Testis (tissue), 3 donors: ENCODE results near the gene RBPJ. TPM values are rescaled to one million over a fixed set of nuclear protein-coding genes. Genes with fewer than 3 reads are reported as not detected.

Experiments used
- DNase-seq: peaks from one replicate; pipeline ENCODE4 v3.0.0-alpha.2; 2019
- H3K27ac ChIP-seq, 2 donors: fragments of 200-600 bp; sonication (generic); one replicate each; pipeline ENCODE4 v1.5.1; 2019
- H3K27me3 ChIP-seq: fragments of 200-600 bp; sonication (generic); one replicate; pipeline ENCODE4 v1.5.1; 2019
- H3K36me3 ChIP-seq: fragments of 200-600 bp; sonication (generic); one replicate; pipeline ENCODE4 v1.5.1; 2017; ENCODE audit warnings: low read depth; ENCODE audit errors: missing control alignments
- H3K4me1 ChIP-seq: fragments of 200-600 bp; sonication (generic); one replicate; pipeline ENCODE4 v1.5.1; 2019
- H3K4me3 ChIP-seq, 2 donors: fragments of 200-600 bp; sonication (generic); one replicate each; pipeline ENCODE4 v1.5.1; 2017 to 2019
- H3K9me3 ChIP-seq: fragments of 200-600 bp; sonication (generic); one replicate; pipeline ENCODE4 v1.5.1; 2017
- CTCF ChIP-seq, 3 experiments: fragments of 450-650 bp in 2 of 3; fragments of 200-600 bp in 1 of 3; sonication (generic) in 1 of 3; IDR thresholded peaks; one replicate each; pipeline ENCODE4 v1.5.1; 2016 to 2019; ENCODE audit warnings: antibody characterized with exemption in 3 of 3, mild to moderate bottlenecking in 2 of 3, moderate library complexity in 1 of 3
- POLR2A ChIP-seq: fragments of 450-650 bp; IDR thresholded peaks from one replicate; pipeline ENCODE4 v1.6.1; 2017; ENCODE audit warnings: antibody characterized with exemption, mild to moderate bottlenecking, moderate library complexity
- WGBS, 2 donors: methylation state at CpG; one replicate each; pipeline ENCODE4 v1.1.5; 2018; 5-methylcytosine and 5-hydroxymethylcytosine counted together
- intact Hi-C: fragments of 100-400 bp; cut with DNase I; formaldehyde crosslinking; loops from one replicate; pipeline ENCODE4 v1.15.1; 2023; ENCODE audit warnings: low total_unique reads
- polyA plus RNA-seq: library from polyadenylated mRNA; stranded (reverse); fragments of 350-450 nt; fragmentation: Illumina TruSeq; extraction: RNeasy Lipid Tissue Mini Kit (QIAGEN cat#74804); gene quantifications from one replicate; pipeline ENCODE4 v1.2.3, GENCODE V29; 2014; ENCODE audit warnings: low read depth, low replicate concordance; ENCODE audit not compliant: insufficient read depth
- total RNA-seq, 2 donors: library from RNA; depleted of rRNA; stranded (reverse); fragments of >200 nt; gene quantifications; one replicate each; pipeline ENCODE4 v1.2.3, GENCODE V29; 2016

RBPJ gene
- total and polyA plus RNA-seq, 3 donors from 2014 or later = 57.7 to 75.8 (median 71.6) TPM

GRCh38 chr4:26457412-26457811 lies 136.6 kb downstream of the RBPJ start:
- intact Hi-C loops = no loop called here
- no peak for DNase-seq
- Histone ChIP-seq H3K27ac (no peak overlapping the region), H3K9me3 (no peaks in the 10 kb centered on the region), H3K4me3 (no peak overlapping the region), H3K27me3 (no peaks in the 10 kb centered on the region), H3K4me1 (no peaks in the 10 kb centered on the region), H3K36me3 (no peaks in the 10 kb centered on the region)
- 86 to 92% methylated on average over 6 of the region's 6 CpGs for WGBS, 2 donors
- TF ChIP-seq CTCF (IDR thresholded peaks at IDR 0.05) = no peak
- TF ChIP-seq POLR2A = no peak

GRCh38 chr4:26458157-26458561 lies 137.3 kb downstream of the RBPJ start:
- no peaks in the 10 kb centered on the region for H3K4me1 ChIP-seq
- H3K9me3 ChIP-seq = no peaks in the 10 kb centered on the region
- no peaks in the 10 kb centered on the region for H3K27me3 ChIP-seq
- no peak for TF ChIP-seq POLR2A
- TF ChIP-seq CTCF (IDR thresholded peaks at IDR 0.05) = no peak
- WGBS, 2 donors = 80 to 85% methylated on average over 7 of the region's 7 CpGs
- intact Hi-C loops = no loop called here
- no peak overlapping the region for H3K27ac ChIP-seq
- H3K36me3 ChIP-seq = no peaks in the 10 kb centered on the region
- no peak for DNase-seq
- H3K4me3 ChIP-seq = no peak overlapping the region

GRCh38 chr4:26459054-26459755 lies 138.4 kb downstream of the RBPJ start:
- Histone ChIP-seq H3K36me3 (no peaks in the 10 kb centered on the region), H3K4me3 (no peak overlapping the region), H3K27me3 (no peaks in the 10 kb centered on the region), H3K27ac (no peak overlapping the region), H3K4me1 (no peaks in the 10 kb centered on the region), H3K9me3 (no peaks in the 10 kb centered on the region)
- intact Hi-C loops = no loop called here
- DNase-seq = no peak
- WGBS, 2 donors = 49 to 57% methylated on average over 19 of the region's 19 CpGs
- TF ChIP-seq CTCF (IDR thresholded peaks at IDR 0.05) (peak in 2 of 3 experiments; percentile 27 to 48), POLR2A (no peak)

GRCh38 chr4:26459756-26460530 lies 139.1 kb downstream of the RBPJ start:
- no peak for TF ChIP-seq POLR2A
- TF ChIP-seq CTCF (IDR thresholded peaks at IDR 0.05) = no peak
- no peak overlapping the region for H3K27ac ChIP-seq
- no peaks in the 10 kb centered on the region for H3K9me3 ChIP-seq
- H3K27me3 ChIP-seq = no peaks in the 10 kb centered on the region
- no peak for DNase-seq
- 89 to 95% methylated on average over 8 to 13 of the region's 13 CpGs for WGBS, 2 donors
- H3K4me1 ChIP-seq = no peaks in the 10 kb centered on the region
- H3K36me3 ChIP-seq = no peaks in the 10 kb centered on the region
- no peak overlapping the region for H3K4me3 ChIP-seq
- intact Hi-C loops = loop anchor here (10.0 kb wide), 2 partner anchors 265 to 555 kb away; no protein-coding TSS in a partner anchor
